ENCODE results near the gene METTL23.
"Not testable (repeated sequence)": the region's sequence is repeated elsewhere in the genome, so short reads cannot be mapped to it uniquely, and the experiment has no call there.

GRCh38 chr17:76745785-76746184 is 19.1 kb downstream of the METTL23 start:
- TF ChIP-seq POLR2AphosphoS5, CTCF, POLR2A, EP300 (IDR thresholded peaks at IDR 0.05): not testable (repeated sequence)
